ENCODE measurements around the gene GNG14. TPM values are rescaled to one million over a fixed set of nuclear protein-coding genes. Genes with fewer than 3 reads are reported as not detected.

Gene GNG14
- total RNA-seq, 1 experiment from 2014 or later: not detected

DNA sequence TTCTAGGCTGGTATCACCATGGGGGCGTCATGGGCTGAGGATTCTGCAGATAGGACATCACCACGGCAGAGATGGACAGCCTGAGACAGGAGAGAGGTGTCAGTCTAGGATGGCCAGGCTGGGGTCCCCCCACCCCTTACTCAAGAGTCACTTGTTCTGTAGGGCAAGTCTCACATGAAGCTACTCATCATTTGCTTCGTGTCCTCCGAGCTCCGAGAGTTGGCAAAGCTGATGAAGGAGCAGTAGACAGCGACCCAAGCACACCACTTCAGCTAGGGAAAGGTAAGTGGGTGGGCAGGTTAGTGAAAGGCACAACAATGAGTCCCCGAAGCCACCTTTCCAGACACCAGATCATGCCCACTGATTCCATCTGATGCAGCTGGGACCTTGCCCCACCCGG lies 19.5 kb upstream of the GNG14 start:
- CTCF ChIA-PET: interaction anchor here (0.5 kb wide), 1 partner anchor 182 kb away, joined by 10 read pairs; no protein-coding TSS in a partner anchor
- Histone ChIP-seq H2AFZ (0 out of 2 replicates have a peak overlapping the region, but pooled peaks have one; percentile 89), H3K36me3 (ENCODE audit: low read depth) (0 out of 2 replicates have a peak, but pooled peaks cover 4% of the 10 kb centered on the region), H3K27me3 (ENCODE audit: insufficient read depth, low read depth) (no peaks in the 10 kb centered on the region), H4K20me1 (ENCODE audit: insufficient read depth) (no peaks in the 10 kb centered on the region), H3K4me2 (peak overlapping the region; percentile 81), H3K9me3 (ENCODE audit: insufficient read depth, low read depth) (no peaks in the 10 kb centered on the region), H3K9me2 (ENCODE audit: insufficient read depth) (no peaks in the 10 kb centered on the region), H3K79me2 (ENCODE audit: low read depth) (peaks cover 39% of the 10 kb centered on the region), H3F3A (ENCODE audit: insufficient read depth, low read depth) (peaks cover 32% of the 10 kb centered on the region), H3K27ac (peak overlapping the region; percentile 81; the same call in 1 of the 2 replicates), H3K4me1 (replicated peaks; ENCODE audit: insufficient read depth) (peaks cover 29% of the 10 kb centered on the region), H3K4me3 (peak overlapping the region; percentile 69)
- DNase-seq: no peak
- POLR2A ChIA-PET (ENCODE audit: unreplicated experiment): no interaction called here
- intact Hi-C loops (cut with micrococcal nuclease; ENCODE audit: unreplicated experiment): loop anchor here (2.0 to 10.0 kb wide), 3 partner anchors 614 to 746 kb away; partner anchors contain the start of genes ZNF763 and ZNF878
- TSS peak; percentile 45 for BruUV-seq (replicated peaks)
- TF ChIP-seq, protein P1, sequence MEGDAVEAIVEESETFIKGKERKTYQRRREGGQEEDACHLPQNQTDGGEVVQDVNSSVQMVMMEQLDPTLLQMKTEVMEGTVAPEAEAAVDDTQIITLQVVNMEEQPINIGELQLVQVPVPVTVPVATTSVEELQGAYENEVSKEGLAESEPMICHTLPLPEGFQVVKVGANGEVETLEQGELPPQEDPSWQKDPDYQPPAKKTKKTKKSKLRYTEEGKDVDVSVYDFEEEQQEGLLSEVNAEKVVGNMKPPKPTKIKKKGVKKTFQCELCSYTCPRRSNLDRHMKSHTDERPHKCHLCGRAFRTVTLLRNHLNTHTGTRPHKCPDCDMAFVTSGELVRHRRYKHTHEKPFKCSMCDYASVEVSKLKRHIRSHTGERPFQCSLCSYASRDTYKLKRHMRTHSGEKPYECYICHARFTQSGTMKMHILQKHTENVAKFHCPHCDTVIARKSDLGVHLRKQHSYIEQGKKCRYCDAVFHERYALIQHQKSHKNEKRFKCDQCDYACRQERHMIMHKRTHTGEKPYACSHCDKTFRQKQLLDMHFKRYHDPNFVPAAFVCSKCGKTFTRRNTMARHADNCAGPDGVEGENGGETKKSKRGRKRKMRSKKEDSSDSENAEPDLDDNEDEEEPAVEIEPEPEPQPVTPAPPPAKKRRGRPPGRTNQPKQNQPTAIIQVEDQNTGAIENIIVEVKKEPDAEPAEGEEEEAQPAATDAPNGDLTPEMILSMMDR (conservative IDR thresholded peaks at IDR 0.05): no peak

DNA sequence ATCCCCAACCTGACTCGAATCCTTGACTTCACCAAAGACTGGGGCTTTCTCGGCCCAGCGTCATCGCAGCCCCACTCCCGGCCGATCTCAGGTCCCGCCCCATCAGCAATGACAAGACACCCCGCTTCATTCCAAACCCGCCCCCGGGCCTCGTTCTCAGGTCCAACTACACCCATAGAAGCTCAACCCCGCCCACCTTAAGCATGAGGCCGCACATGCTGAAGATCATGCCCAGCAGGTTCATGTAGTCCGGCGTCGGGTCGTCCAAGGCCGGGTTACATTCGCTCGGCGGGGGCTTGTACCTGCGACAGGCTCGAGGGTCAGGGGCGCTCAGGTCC lies 18.9 kb upstream of the GNG14 start:
- peak overlapping the region; percentile 69 for H3K4me3 ChIP-seq
- H3K27me3 ChIP-seq (ENCODE audit: insufficient read depth, low read depth): no peaks in the 10 kb centered on the region
- H3K79me2 ChIP-seq (ENCODE audit: low read depth): peaks cover 39% of the 10 kb centered on the region
- H3K4me2 ChIP-seq: peak overlapping the region; percentile 81
- no peaks in the 10 kb centered on the region for H3K9me2 ChIP-seq (ENCODE audit: insufficient read depth)
- peaks cover 32% of the 10 kb centered on the region for H3F3A ChIP-seq (ENCODE audit: insufficient read depth, low read depth)
- H3K36me3 ChIP-seq (ENCODE audit: low read depth): peaks cover 4% of the 10 kb centered on the region; the same call in 1 of the 2 replicates
- peak overlapping the region; percentile 81 for H3K27ac ChIP-seq
- no peak for TF ChIP-seq EZH2 (IDR thresholded peaks at IDR 0.05; ENCODE audit: low read depth)
- TF ChIP-seq, protein P1 (conservative IDR thresholded peaks at IDR 0.05): no peak
- H3K9me3 ChIP-seq (ENCODE audit: insufficient read depth, low read depth): no peaks in the 10 kb centered on the region
- no TSS peak for BruUV-seq (replicated peaks)
- peaks cover 29% of the 10 kb centered on the region for H3K4me1 ChIP-seq (replicated peaks; ENCODE audit: insufficient read depth)
- intact Hi-C loops (cut with micrococcal nuclease; ENCODE audit: unreplicated experiment): loop anchor here (2.0 to 10.0 kb wide), 3 partner anchors 614 to 747 kb away; partner anchors contain the start of genes ZNF763 and ZNF878
- peak overlapping the region; percentile 89 for H2AFZ ChIP-seq
- DNase-seq: peak; percentile 56 to 60
- CTCF ChIA-PET: interaction anchor here (0.5 kb wide), 1 partner anchor 182 kb away, joined by 10 read pairs; no protein-coding TSS in a partner anchor
- no peaks in the 10 kb centered on the region for H4K20me1 ChIP-seq (ENCODE audit: insufficient read depth)
- POLR2A ChIA-PET (ENCODE audit: unreplicated experiment): no interaction called here

DNA sequence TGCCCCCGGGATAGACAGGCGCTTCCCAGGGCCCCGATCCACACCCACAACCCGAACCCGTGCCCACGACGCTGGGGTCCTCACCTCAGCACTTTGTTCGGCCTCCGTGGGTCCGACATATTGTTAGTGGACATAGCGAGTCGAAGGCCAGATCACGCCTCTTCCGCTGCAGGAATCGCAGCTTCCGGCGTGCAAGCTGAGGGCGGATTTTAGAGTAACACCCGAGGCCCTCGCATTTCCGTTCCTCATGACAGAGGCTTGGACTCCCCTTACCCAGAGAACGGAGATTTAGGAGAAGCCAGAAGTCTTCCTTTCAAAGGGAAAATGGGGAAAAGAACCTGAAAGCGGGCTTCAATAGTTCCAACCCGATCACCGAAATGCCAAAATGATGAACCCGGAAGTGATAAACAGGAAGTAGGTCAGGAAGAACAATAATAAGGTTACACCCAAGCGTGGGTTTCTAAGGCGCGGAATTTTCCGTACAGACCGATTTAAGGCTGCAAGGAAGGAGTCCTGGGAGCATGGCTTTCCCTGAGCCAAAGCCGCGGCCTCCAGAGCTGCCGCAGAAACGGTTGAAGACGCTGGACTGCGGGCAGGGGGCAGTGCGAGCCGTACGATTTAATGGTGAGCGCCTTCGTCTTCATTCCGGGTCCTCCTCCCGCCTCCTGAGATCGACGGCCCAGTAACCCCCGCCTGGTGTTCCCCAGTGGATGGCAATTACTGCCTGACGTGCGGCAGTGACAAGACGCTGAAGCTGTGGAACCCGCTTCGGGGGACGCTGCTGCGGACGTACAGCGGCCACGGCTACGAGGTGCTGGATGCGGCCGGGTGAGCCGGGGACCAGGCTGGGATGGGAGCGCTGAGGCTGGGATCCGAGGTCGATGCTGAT lies 18.3 kb upstream of the GNG14 start:
- Histone ChIP-seq H3K4me2 (peak overlapping the region; percentile 81), H4K20me1 (ENCODE audit: insufficient read depth) (no peaks in the 10 kb centered on the region), H3K4me1 (replicated peaks; ENCODE audit: insufficient read depth) (peaks cover 29% of the 10 kb centered on the region), H3K9me2 (ENCODE audit: insufficient read depth) (no peaks in the 10 kb centered on the region), H3K27me3 (ENCODE audit: insufficient read depth, low read depth) (no peaks in the 10 kb centered on the region), H3K27ac (peak overlapping the region; percentile 81), H3K4me3 (peak overlapping the region; percentile 69), H3K79me2 (ENCODE audit: low read depth) (peaks cover 39% of the 10 kb centered on the region), H3K9me3 (ENCODE audit: insufficient read depth, low read depth) (no peaks in the 10 kb centered on the region), H3K36me3 (ENCODE audit: low read depth) (peaks cover 4% of the 10 kb centered on the region; the same call in 1 of the 2 replicates), H2AFZ (peak overlapping the region; percentile 89), H3F3A (ENCODE audit: insufficient read depth, low read depth) (peaks cover 32% of the 10 kb centered on the region)
- intact Hi-C loops (cut with micrococcal nuclease; ENCODE audit: unreplicated experiment): loop anchor here (2.0 to 10.0 kb wide), 3 partner anchors 615 to 747 kb away; partner anchors contain the start of genes ZNF763 and ZNF878
- DNase-seq: peak; percentile 71 to 73
- CTCF ChIA-PET: no interaction called here
- TSS peak; percentile 31 for BruUV-seq (replicated peaks)
- POLR2A ChIA-PET (ENCODE audit: unreplicated experiment): interaction anchor here (0.7 kb wide), 1 partner anchor 336 kb away, joined by 3 read pairs; the partner anchor contains the start of gene ZNF563
- TF ChIP-seq EZH2 (IDR thresholded peaks at IDR 0.05; ENCODE audit: low read depth): no peak
- TF ChIP-seq, protein P1 (conservative IDR thresholded peaks at IDR 0.05): 0 out of 2 replicates have a peak, but pooled peaks have one; percentile 27

All from PC-9 (cell line).